ENCODE measurements around the gene NFATC2.

The NFATC2 gene

DNA sequence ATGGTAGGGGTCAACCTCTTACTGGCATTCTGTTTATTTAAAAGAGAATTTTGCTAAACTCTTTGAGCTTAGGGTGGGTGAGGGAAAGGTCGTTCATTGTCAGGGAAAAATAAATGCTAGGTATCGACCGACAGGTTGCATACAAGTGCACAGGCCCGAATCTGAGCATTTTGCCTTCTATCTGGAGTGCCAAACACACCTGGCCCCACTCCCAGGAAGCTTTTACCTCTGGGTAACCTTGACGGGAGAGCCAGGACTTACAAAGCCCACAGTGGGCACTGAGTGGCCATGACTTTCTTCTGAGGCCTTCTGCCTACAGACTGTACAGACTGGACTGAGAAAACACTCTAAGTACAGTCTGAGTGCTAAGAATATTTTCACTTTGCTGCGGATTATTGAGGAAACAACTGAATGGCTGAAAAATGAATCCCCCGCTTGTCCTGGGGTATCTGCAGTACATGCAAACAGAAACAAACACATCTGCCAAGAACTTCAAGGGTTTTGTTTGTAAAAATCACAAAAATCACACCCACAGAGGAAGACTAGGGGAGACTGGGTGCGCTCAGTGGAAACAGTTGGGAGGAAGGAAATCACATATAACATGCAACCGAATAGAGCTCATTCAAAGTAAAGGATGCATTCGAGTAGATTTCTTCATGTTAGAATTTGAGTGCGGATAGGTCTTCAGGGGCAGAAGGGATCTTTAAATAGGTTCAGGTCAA is 152.8 kb downstream of the NFATC2 start:
- no peak for DNase-seq (ENCODE audit: low spot score)

DNA sequence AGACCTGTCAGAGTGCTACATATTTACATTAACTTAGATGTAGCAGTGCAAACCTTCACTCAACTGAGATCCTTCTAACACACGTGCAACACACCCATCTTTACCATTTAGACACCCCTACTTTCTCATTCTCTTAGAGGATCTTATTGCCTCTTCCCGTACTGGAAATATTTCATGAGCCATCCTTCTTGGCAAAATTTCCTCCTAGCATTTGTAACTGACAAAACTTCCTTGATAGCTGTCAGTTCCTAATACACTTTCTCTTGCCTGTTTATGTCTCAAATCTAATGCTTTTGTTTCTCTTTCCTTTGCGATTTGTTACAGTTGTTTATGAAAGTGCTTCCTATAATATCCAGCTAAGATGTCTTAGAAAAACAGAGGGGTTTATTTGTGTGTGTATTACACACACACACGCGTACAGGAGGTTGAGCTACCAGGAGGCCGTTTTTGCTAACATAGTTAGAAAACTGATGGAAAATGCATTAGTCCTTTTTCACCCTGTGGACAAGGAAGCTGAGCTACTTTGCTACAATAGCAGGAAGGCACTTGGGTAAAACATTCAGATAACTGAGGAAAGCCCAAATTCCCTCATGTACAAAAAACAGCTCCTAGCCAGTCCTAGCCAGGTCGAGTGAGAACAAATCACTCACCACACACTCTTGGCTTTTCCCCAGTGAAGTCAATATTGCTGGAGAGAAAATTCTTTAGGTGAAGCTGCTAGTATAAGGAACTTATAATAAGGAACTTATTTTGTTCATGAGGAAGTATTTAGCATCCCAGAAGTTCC is 153.6 kb downstream of the NFATC2 start:
- DNase-seq (ENCODE audit: low spot score) = no peak

- DNase-seq (ENCODE audit: low spot score) = no peak
Measured at GRCh38 chr20:51388227-51388626, 154.3 kb downstream of the NFATC2 start.

GRCh38 chr20:51387125-51387875 is 155.2 kb downstream of the NFATC2 start:
- DNase-seq (ENCODE audit: low spot score) = no peak

DNA sequence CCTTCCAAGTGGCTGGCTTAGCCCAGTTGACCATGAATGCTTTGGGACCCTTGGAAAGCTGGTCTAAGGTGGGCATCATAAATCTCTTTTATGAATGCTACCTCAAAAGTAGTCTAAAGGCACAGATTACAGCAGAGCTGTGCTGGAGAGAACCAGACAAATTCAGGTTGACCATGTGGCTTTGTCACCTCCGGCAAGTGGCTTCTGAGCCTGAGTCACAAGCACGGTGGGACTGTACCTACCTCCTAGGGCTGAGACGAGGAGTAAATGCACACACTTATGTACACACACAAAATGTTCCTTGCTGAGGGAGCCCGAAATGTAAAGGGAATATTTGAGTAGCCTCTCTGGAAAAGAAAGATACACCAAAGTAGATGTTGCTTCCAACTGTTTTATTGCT is 155.9 kb downstream of the NFATC2 start:
- no peak for DNase-seq (ENCODE audit: low spot score)

DNA sequence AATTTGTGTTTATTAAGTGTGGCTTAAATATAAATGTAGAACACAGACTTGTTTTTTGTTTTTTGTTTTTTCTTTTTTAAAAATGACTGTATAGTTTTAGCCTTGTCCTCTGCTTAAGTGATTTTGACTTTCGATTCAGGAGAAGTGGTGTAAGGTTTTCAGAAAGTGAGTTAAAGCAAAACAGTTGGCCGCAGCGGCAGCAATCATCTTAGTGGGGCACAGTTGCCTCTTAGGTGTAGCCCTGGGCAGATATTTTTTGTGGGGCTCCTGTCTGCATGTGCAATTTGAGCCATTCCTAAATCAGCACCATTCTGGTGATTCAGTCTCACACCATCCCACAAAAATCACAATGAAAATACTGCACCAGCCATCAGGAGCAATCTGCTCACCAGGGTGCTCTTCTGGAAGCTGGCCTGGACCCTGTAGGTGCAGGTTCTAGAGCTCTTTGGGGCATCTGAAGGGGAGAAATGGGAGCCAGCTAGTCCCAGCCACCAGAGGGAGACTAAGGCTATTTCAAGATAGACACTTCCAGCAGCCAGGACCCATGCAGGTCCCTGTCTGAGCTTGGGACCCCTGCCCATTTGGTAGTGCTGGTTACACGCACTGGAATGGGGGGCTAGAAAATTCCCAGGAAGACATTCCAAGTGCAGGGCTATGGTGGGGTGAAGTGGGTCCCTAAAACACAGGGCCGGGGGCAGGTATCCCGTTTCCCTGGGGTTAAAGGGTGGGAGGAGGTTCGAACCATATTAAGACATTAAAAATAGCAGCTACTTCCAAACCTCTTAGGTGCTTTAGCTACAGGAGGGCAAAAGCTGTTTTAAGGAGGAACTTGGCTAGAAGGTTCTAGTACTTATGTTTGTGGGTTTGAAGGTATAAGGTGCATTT is 156.6 kb downstream of the NFATC2 start:
- peak; percentile 32 for DNase-seq (ENCODE audit: low spot score)

- DNase-seq (ENCODE audit: low spot score) = no peak
Measured at GRCh38 chr20:51384875-51385274, 157.6 kb downstream of the NFATC2 start.

GRCh38 chr20:51383891-51384510 is 158.5 kb downstream of the NFATC2 start:
- DNase-seq (ENCODE audit: low spot score) = no peak

- DNase-seq (ENCODE audit: low spot score) = no peak
Measured at GRCh38 chr20:51382986-51383821, 159.3 kb downstream of the NFATC2 start.

- DNase-seq (ENCODE audit: low spot score) = no peak
Measured at GRCh38 chr20:51382111-51382985, 160.2 kb downstream of the NFATC2 start.

DNA sequence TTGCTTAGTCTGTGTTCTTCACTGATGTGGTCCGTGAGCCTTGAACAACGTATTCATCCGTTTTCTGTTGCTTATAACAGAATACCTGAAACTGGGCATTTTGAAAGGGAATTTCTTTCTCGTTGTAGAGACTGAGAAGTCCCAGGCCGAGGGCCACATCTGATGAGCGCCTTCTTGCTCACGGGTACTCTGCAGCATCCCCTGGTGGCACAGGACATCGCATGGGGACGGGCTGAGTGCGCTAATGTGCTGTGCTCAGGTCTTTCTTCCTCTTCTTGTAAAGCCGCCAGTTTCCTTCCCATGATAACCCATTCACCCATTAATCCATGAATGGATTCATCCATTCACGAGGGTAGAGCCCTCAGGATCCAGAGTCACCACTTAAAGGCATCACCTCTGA is 161.0 kb downstream of the NFATC2 start:
- DNase-seq (ENCODE audit: low spot score) = no peak

DNA sequence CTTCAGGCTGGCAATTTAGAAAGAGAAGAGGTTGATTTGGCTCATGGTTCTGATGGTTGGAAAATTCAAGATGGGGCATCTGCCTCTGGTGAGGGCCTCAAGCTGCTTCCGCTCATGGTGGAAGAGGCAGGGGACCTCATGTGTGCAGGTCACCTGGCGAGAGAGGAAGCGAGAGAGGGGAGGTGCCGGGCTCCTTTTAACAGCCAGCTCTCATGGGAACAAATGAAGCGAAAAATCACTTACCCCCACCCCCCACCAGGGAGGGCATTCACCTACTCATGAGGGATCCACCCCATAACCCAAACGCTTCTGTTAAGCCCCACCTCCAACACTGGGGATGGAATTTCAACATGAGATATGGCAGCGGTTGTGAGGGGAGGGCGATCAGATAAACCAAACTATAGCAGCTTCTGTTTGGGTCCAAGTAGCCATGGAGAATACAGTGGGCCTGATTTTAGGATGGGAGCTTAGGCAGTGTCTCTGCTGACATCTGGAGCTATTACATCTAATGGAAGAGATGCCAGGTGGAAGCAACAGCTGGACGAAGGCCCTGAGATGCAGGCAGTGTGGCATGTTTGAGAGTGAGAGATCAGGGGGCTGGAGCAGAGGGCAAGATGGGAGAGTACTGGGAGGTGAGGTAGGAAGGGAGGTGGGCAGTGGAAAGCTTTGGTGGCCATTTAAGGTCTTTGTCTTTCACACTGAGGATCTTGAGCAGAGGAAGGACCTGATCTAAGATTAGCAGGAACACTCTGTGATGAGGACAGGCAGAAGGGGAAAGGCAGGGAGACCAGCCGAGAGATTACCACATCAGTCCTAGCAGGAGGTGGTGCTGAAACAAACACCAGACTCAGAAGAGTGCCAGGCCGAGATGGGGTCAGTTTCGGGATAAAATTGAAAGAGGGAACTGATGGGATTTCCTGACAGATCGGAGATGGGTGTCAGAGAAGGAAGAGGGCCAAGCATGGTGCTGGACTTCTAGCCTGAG is 161.8 kb downstream of the NFATC2 start:
- no peak for DNase-seq (ENCODE audit: low spot score)

- no peak for DNase-seq (ENCODE audit: low spot score)
Measured at GRCh38 chr20:51379601-51380341, 162.7 kb downstream of the NFATC2 start.

DNA sequence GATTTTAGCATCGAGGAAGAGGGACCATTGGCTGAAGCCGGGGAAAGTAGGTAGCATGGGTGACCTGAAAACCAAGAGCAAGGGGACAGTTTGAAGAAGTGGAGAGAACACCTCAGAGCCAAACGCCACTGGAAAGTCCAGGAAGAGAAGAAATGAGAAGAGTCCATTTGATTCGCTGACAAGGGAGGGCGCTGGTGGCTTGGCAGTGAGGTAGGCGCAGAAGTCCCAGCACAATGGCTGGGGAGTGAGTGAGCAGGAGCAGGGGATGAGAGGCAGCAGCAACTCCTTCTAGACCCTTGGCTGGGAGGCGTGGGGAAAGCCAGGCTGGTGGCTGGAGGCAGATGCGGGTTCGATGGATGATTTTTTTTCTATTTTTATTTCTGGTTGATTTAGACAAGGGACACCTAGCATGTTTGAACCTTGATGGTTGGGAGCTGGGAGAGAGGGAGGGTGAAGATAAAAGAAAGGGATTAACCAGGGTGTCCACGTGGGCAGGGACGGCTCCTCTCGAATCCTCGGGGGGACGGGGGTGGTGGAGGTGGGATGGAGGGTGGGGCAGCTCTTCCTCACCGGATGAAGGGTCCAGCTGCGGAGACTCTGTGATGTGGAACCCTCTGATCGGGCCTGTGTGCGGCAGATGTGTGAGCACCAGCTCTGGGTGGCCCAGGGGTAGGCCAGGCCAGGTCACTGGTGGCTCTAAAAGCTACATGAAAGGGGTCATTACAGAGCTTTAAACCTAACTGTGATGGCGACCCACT is 164.2 kb downstream of the NFATC2 start:
- DNase-seq (ENCODE audit: low spot score) = no peak

- no peak for DNase-seq (ENCODE audit: low spot score)
Measured at GRCh38 chr20:51377132-51377531, 165.4 kb downstream of the NFATC2 start.

DNA sequence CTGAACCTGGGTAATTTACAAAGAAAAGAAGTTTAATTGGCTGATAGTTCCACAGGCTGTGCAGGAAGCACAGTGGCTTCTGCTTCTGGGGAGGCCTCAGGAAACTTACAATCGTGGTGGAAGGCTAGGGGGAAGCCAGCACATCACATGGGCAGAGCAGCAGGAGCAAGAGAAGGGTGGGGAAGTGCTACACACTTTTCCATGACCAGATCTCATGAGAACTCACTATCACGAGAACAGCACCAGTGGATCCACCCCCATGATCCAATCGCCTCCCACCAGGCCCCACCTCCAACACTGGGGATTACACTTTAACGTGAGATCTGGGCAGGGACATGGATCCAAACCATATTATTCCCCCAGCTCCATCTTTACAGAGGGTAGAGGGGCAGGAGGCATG is 166.4 kb downstream of the NFATC2 start:
- no peak for DNase-seq (ENCODE audit: low spot score)

DNA sequence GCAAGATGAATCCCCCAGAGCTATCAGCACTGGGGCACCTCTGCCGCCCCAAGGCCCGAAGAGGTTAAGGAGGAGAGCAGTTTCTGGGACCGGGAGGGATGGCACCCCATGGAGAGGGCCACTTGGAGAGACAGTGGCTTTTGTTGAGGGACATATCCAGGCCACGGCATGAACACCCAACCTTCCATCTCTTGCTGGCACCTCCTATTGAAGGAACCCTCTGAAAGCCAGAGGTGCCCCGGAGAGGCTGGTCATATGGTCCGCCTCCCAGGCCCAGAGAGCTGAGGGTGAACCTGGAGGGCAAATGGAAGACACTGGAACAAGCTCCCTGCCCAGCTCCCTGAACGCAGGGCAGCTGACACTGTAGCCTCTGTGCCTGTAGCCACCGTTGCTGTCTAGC is 167.0 kb downstream of the NFATC2 start:
- DNase-seq (ENCODE audit: low spot score) = no peak

All from hematopoietic multipotent progenitor cell treated with erythropoietin and hydrocortisone succinate and interleukin-3 and kit ligand, for 17 days (in vitro differentiated cells).